Measurements from ENCODE around the gene OSBPL5.

GRCh38 chr11:3204141-3205015 lies 39.3 kb upstream of the OSBPL5 start:
- TF ChIP-seq U2AF1 (optimal IDR thresholded peaks at IDR 0.05; ENCODE audit: low read depth, low read length) (no peak), CTCF (IDR thresholded peaks at IDR 0.05 in 2 of 3, conservative IDR thresholded peaks at IDR 0.05 in 1 of 3; ENCODE audit: insufficient read depth in 2 of 3, low read depth in 1 of 3, low read length in 3 of 3) (no peak), ZBED1 (IDR thresholded peaks at IDR 0.05) (no peak), MTF1 (CRISPR knock-in tag; IDR thresholded peaks at IDR 0.05; ENCODE audit: borderline replicate concordance) (no peak), GABPA (tag; conservative IDR thresholded peaks at IDR 0.05; ENCODE audit: low read depth) (no peak), ZNF780A (CRISPR knock-in tag; IDR thresholded peaks at IDR 0.05) (no peak), STAT5A (IDR thresholded peaks at IDR 0.05; ENCODE audit: borderline replicate concordance, low read length) (no peak), ATF1 (CRISPR knock-in tag; IDR thresholded peaks at IDR 0.05) (no peak), ATF1 (tag; IDR thresholded peaks at IDR 0.05) (no peak), ZEB2 (IDR thresholded peaks at IDR 0.05) (no peak), EZH2 (IDR thresholded peaks at IDR 0.05; ENCODE audit: borderline replicate concordance, low read depth, low read length) (no peak)
